LNCAP (cell line): ENCODE measurements around the gene TYMS.

Source experiments
- CTCF ChIP-seq: fragments of 450-650 bp; IDR thresholded peaks from 2 replicates; pipeline ENCODE4 v1.5.1; 2017; ENCODE audit warnings: mild to moderate bottlenecking

The TYMS gene

GRCh38 chr18:629269-630150, 27.9 kb upstream of the TYMS start:
- no peak for TF ChIP-seq CTCF

GRCh38 chr18:631560-631959, 25.9 kb upstream of the TYMS start:
- no peak for TF ChIP-seq CTCF

GRCh38 chr18:634551-635045, 22.9 kb upstream of the TYMS start:
- no peak for TF ChIP-seq CTCF

GRCh38 chr18:635171-635570, 22.3 kb upstream of the TYMS start:
- no peak for TF ChIP-seq CTCF

GRCh38 chr18:641224-641623, 16.2 kb upstream of the TYMS start:
- no peak for TF ChIP-seq CTCF

- no peak for TF ChIP-seq CTCF
These were observed 13.0 kb upstream of the TYMS start for GRCh38 chr18:644395-645004.

- no peak for TF ChIP-seq CTCF
These were observed 10.1 kb upstream of the TYMS start for GRCh38 chr18:647304-647703.
